Neuronal stem cell (in vitro differentiated cells): ENCODE measurements around the gene CD247.
A peak's percentile ranks its signal among the peaks of the same experiment; 100 is the strongest.

Experiments used
- DNase-seq: peaks from one replicate; pipeline ENCODE4 v3.0.0-alpha.2; 2013; ENCODE audit warnings: low spot score
- H2AFZ ChIP-seq: one replicate; pipeline ENCODE4 v1.6.1; 2013; ENCODE audit warnings: mild to moderate bottlenecking, low read length, inconsistent platforms
- H2AK5ac ChIP-seq: 2 replicates; pipeline ENCODE4 v1.6.1; 2013; ENCODE audit warnings: low read depth, mild to moderate bottlenecking, inconsistent platforms, low read length, moderate library complexity, mixed read lengths
- H2BK120ac ChIP-seq: 2 replicates; pipeline ENCODE4 v1.6.1; 2013; ENCODE audit warnings: low read depth, mild to moderate bottlenecking, inconsistent platforms, low read length, moderate library complexity, mixed read lengths
- H2BK12ac ChIP-seq: one replicate; pipeline ENCODE4 v1.6.1; 2013; ENCODE audit warnings: low read length, inconsistent platforms
- H2BK15ac ChIP-seq: 2 replicates; pipeline ENCODE4 v1.6.1; 2013; ENCODE audit warnings: mild to moderate bottlenecking, low read length, inconsistent platforms, mixed read lengths
- H2BK5ac ChIP-seq: one replicate; pipeline ENCODE4 v1.6.1; 2013; ENCODE audit warnings: inconsistent platforms, mild to moderate bottlenecking, low read length, moderate library complexity
- H3K14ac ChIP-seq: one replicate; pipeline ENCODE4 v1.6.1; 2013; ENCODE audit warnings: low read length, inconsistent platforms
- H3K18ac ChIP-seq: 2 replicates; pipeline ENCODE4 v1.6.1; 2013; ENCODE audit warnings: low read length, inconsistent platforms
- H3K23ac ChIP-seq: 2 replicates; pipeline ENCODE4 v1.6.1; 2013; ENCODE audit warnings: low read depth, mild to moderate bottlenecking, mixed read lengths, low read length, inconsistent platforms; ENCODE audit not compliant: poor library complexity
- H3K27ac ChIP-seq: replicated peaks from 3 replicates; pipeline ENCODE4 v1.5.1; 2013; ENCODE audit warnings: low read length, inconsistent platforms
- H3K27me3 ChIP-seq, 3 experiments: 2 replicates each; pipeline ENCODE4 v1.6.1; 2013; ENCODE audit warnings: low read length in 3 of 3, mild to moderate bottlenecking in 2 of 3, inconsistent platforms in 1 of 3, low read depth in 1 of 3, mixed read lengths in 1 of 3, moderate library complexity in 1 of 3; ENCODE audit not compliant: control insufficient read depth in 3 of 3, insufficient read depth in 3 of 3
- H3K36me3 ChIP-seq, 2 donors: replicated peaks in 1 of 2; 2 replicates each; pipeline ENCODE4 v1.6.1; 2013; ENCODE audit warnings: low read length in 2 of 2; ENCODE audit not compliant: control insufficient read depth in 2 of 2, insufficient read depth in 2 of 2
- H3K4ac ChIP-seq: 2 replicates; pipeline ENCODE4 v1.6.1; 2013; ENCODE audit warnings: inconsistent platforms, mild to moderate bottlenecking, low read length, moderate library complexity
- H3K4me1 ChIP-seq, 2 donors: 1 replicate in 1 of 2; 2 replicates in 1 of 2; pipeline ENCODE4 v1.6.1; 2013; ENCODE audit warnings: low read length in 2 of 2, low read depth in 1 of 2; ENCODE audit not compliant: control insufficient read depth in 2 of 2, insufficient read depth in 1 of 2
- H3K4me2 ChIP-seq: one replicate; pipeline ENCODE4 v1.6.1; 2013; ENCODE audit warnings: mild to moderate bottlenecking, low read length, inconsistent platforms; ENCODE audit not compliant: insufficient read depth, poor library complexity, severe bottlenecking
- H3K4me3 ChIP-seq, 2 donors: 2 replicates each; pipeline ENCODE4 v1.5.1; 2013; ENCODE audit warnings: low read length in 2 of 2, mild to moderate bottlenecking in 2 of 2, inconsistent platforms in 1 of 2, moderate library complexity in 1 of 2
- H3K79me1 ChIP-seq: one replicate; pipeline ENCODE4 v1.6.1; 2013; ENCODE audit warnings: low read depth, mild to moderate bottlenecking, inconsistent platforms, low read length, moderate library complexity
- H3K9ac ChIP-seq: one replicate; pipeline ENCODE4 v1.6.1; 2013; ENCODE audit warnings: mild to moderate bottlenecking, low read depth, low read length, inconsistent platforms; ENCODE audit not compliant: poor library complexity
- H3K9me3 ChIP-seq, 2 donors: replicated peaks in 1 of 2; 2 replicates each; pipeline versions ENCODE3 to v1.6.1; 2013; ENCODE audit warnings: low read length in 2 of 2, mild to moderate bottlenecking in 2 of 2, inconsistent platforms in 1 of 2, low read depth in 1 of 2, mixed read lengths in 1 of 2, moderate library complexity in 1 of 2; ENCODE audit not compliant: control insufficient read depth in 2 of 2, insufficient read depth in 1 of 2
- H4K8ac ChIP-seq: one replicate; pipeline ENCODE4 v1.6.1; 2013; ENCODE audit warnings: low read depth, mild to moderate bottlenecking, inconsistent platforms, low read length, moderate library complexity
- H4K91ac ChIP-seq: one replicate; pipeline ENCODE4 v1.6.1; 2013; ENCODE audit warnings: low read length, low read depth, mild to moderate bottlenecking, inconsistent platforms; ENCODE audit not compliant: poor library complexity
- WGBS, 2 donors: extraction: QIAGEN DNeasy Blood & Tissue Kit; methylation state at CpG; one replicate each; pipeline ENCODE4 v1.1.7; 2013; ENCODE audit warnings: missing lambda C conversion rate in 2 of 2, mixed read lengths in 1 of 2; ENCODE audit not compliant: insufficient read length in 2 of 2, insufficient replicate concordance in 1 of 2; ENCODE audit errors: extremely low coverage in 2 of 2; 5-methylcytosine and 5-hydroxymethylcytosine counted together

Gene CD247

DNA sequence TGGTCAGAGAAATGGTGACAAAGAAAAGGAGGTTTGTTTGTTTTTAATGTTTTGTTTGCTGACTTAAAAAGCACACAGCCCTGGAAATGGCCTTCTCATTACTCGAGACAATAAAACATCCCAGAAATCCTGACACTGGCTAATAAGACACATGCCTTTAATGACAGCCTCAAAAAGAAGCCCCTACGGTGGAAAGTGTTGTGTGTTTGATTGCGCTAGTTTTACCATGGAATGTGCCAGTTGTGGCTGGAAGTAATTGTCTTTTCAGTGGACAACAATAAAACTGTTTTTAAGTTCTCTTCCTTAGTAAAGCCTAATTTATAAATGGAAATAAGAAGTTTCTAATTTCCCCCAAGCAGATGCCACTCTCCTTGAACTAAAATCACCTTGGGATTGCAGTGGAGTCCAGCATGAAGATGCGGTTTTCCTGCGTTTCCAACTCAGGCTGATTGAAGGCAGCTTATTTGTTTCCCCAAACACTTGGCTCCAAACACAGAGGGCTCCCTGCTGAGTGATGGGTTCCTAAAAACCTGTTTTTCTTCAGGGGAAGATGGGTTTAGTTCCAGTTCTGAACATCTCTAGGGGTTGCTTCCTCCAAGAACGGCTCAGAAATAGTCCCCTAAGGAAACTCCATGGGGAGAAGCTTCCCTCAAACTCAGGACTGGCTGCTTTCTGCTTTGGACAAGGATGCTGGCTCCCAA is 54.3 kb downstream of the CD247 start:
- no peak overlapping the region for H3K27ac ChIP-seq

DNA sequence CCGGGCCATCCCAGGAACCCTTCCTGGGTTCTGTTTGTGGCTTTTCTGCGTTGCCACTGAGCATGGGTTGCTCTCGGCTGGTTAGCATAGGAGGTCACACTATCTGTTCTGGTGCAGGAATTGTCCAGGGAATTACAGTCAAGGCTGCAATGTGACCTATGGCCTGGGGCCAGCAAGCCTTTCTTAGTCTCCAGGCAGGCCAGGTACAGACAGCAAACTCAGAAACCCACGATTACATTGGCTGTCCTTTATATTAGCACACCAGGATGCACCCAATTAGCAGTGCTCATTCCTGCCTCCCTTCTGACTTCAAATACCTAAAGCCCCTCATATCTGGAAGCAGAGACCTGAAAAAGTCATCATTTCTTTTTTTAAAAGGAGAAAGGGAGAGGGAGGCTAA is 55.2 kb downstream of the CD247 start:
- Histone ChIP-seq H3K4me3 (no peak overlapping the region), H3K4ac (no peak overlapping the region), H4K8ac (no peak overlapping the region), H3K9me3 (no peaks in the 10 kb centered on the region), H4K91ac (no peak overlapping the region), H3K4me1 (peaks cover 16 to 21% of the 10 kb centered on the region in 2 donors), H2AK5ac (no peak overlapping the region), H3K4me2 (no peak overlapping the region), H3K18ac (no peak overlapping the region), H3K27me3 (no peaks in the 10 kb centered on the region), H3K27ac (no peak overlapping the region), H3K36me3 (no peaks in the 10 kb centered on the region), H2BK15ac (no peak overlapping the region), H2BK5ac (no peak overlapping the region), H2BK12ac (no peak overlapping the region), H2AFZ (peak overlapping the region; percentile 5), H3K23ac (no peak overlapping the region), H2BK120ac (no peak overlapping the region), H3K14ac (no peak overlapping the region), H3K9ac (no peak overlapping the region), H3K79me1 (no peaks in the 10 kb centered on the region)
- WGBS, 2 donors = no CpG with 5 or more reads among the region's 4 CpGs
- no peak for DNase-seq

More for the DNA sequence above, 54.3 kb downstream of the CD247 start:
- H3K18ac ChIP-seq = no peak overlapping the region
- H3K9me3 ChIP-seq = no peaks in the 10 kb centered on the region
- H2AFZ ChIP-seq = peak overlapping the region; percentile 71
- no peak overlapping the region for H2BK120ac ChIP-seq
- H3K9ac ChIP-seq = no peak overlapping the region
- no peak overlapping the region for H2BK15ac ChIP-seq
- H2AK5ac ChIP-seq = no peak overlapping the region
- no peak overlapping the region for H3K4me3 ChIP-seq
- no peak overlapping the region for H2BK5ac ChIP-seq
- no peaks in the 10 kb centered on the region for H3K36me3 ChIP-seq
- no peak overlapping the region for H3K4me2 ChIP-seq
- H3K23ac ChIP-seq = no peak overlapping the region
- H3K14ac ChIP-seq = no peak overlapping the region
- no peaks in the 10 kb centered on the region for H3K79me1 ChIP-seq
- DNase-seq = no peak
- no peak overlapping the region for H4K8ac ChIP-seq
- no peak overlapping the region for H3K4ac ChIP-seq
- H3K27me3 ChIP-seq = no peaks in the 10 kb centered on the region
- peaks cover 16 to 21% of the 10 kb centered on the region in 2 donors for H3K4me1 ChIP-seq
- H2BK12ac ChIP-seq = no peak overlapping the region
- H4K91ac ChIP-seq = no peak overlapping the region
- WGBS, 2 donors = no CpG with 5 or more reads among the region's 6 CpGs

DNA sequence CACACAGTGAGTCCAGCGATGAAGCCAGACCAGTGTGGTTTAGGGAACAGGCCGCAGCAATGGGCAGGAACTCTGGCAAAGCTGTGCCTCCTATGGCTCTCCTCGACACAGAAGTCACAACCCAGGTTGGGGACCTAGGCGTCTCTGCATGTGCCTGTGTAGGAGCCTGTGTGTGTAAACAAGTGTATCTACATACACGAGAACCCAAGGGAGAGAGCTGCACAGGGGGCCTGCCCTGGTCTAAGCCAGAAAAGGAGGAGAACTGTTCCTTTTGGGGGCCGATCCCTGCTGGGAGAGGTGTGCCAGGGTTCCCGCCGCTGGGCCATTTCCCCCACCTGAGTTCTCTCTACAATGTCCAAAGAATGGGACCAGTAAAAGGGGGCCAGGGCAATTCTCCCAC is 56.0 kb downstream of the CD247 start:
- H3K36me3 ChIP-seq = no peaks in the 10 kb centered on the region
- no peak overlapping the region for H4K91ac ChIP-seq
- H2BK12ac ChIP-seq = no peak overlapping the region
- H3K4me1 ChIP-seq = peaks cover 13 to 16% of the 10 kb centered on the region in 2 donors
- H3K4ac ChIP-seq = no peak overlapping the region
- H2BK5ac ChIP-seq = no peak overlapping the region
- H2BK15ac ChIP-seq = no peak overlapping the region
- no peak overlapping the region for H3K18ac ChIP-seq
- no peak overlapping the region for H3K4me3 ChIP-seq
- WGBS, 2 donors = no CpG with 5 or more reads among the region's 8 CpGs
- no peak overlapping the region for H3K9ac ChIP-seq
- no peaks in the 10 kb centered on the region for H3K27me3 ChIP-seq
- no peak overlapping the region for H3K27ac ChIP-seq
- no peaks in the 10 kb centered on the region for H3K9me3 ChIP-seq
- DNase-seq = no peak
- no peaks in the 10 kb centered on the region for H3K79me1 ChIP-seq
- no peak overlapping the region for H3K4me2 ChIP-seq
- no peak overlapping the region for H2BK120ac ChIP-seq
- H4K8ac ChIP-seq = no peak overlapping the region
- no peak overlapping the region for H3K23ac ChIP-seq
- peak overlapping the region; percentile 5 for H2AFZ ChIP-seq
- no peak overlapping the region for H3K14ac ChIP-seq
- H2AK5ac ChIP-seq = no peak overlapping the region

DNA sequence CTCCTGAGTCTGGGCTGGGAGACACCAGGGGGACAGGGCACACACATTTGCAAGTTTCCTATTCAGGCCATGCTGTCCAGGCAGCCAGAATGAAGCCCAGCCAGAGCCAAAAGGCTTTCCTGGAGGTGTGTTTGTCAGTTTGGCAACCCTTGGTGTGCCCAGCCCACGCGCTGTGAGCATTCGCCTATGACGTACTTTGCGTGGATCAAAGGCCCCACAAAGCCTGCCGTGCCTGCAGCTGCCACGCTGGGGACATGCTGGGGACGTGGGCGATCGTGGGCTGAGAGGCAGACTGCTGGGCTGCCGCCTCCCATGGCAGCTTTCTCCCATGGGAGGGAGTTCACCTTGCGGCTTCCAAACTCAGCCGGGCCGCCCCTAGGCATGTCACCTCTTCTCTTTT is 57.5 kb downstream of the CD247 start:
- Histone ChIP-seq H3K9me3 (no peaks in the 10 kb centered on the region), H3K4me1 (peaks cover 15% of the 10 kb centered on the region in 2 donors), H3K9ac (no peak overlapping the region), H2BK15ac (no peak overlapping the region), H3K36me3 (no peaks in the 10 kb centered on the region), H3K4me2 (no peak overlapping the region), H2BK12ac (peak overlapping the region; percentile 60), H3K27ac (no peak overlapping the region), H2AK5ac (peak overlapping the region; percentile 43), H3K27me3 (no peaks in the 10 kb centered on the region), H2BK5ac (no peak overlapping the region), H2BK120ac (no peak overlapping the region), H3K79me1 (no peaks in the 10 kb centered on the region), H2AFZ (peak overlapping the region; percentile 30), H4K91ac (no peak overlapping the region), H3K14ac (no peak overlapping the region), H3K23ac (peak overlapping the region; percentile 55), H3K4me3 (no peak overlapping the region), H4K8ac (no peak overlapping the region), H3K4ac (no peak overlapping the region), H3K18ac (peak overlapping the region; percentile 49)
- no peak for DNase-seq
- WGBS, 2 donors = no CpG with 5 or more reads among the region's 14 CpGs
